Measurements from ENCODE around the gene IKZF1.

DNA sequence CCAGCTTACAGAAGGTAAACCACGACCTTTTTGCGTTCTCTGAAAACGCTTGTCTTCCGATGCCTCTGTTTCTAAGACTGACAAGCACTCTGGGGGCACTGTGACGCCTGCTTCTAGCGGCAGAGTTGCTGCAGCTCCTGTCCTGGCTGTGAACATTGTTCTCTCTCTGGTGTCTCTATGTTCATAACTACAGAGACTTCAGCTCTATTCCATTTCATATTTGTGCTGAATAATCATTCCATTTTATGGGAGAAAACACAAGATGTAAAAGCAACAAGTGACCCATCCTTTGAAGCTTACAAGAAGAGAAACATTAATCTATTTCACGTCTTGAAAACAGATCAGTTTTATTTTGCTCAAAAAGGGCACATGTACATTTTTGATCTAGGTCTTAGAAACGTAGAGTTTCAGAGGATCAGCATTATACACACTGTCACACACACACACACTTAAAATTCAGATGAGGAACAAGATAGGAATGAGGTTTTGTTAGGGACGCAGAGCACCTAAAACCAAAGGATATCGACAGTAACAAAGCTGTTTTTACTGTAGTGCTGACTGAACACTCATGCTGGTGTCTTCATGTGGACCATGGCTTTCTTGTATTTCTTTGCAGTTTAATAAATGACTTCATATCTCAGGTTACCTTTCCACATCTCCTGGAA is 3.0 kb downstream of the IKZF1 start:
- TF ChIP-seq SMAD4 (CRISPR knock-in tag; conservative IDR thresholded peaks at IDR 0.05) (no peak), ZNF707 (CRISPR knock-in tag; conservative IDR thresholded peaks at IDR 0.05) (no peak), TAF7 (tag; IDR thresholded peaks at IDR 0.05) (no peak), ESRRA (IDR thresholded peaks at IDR 0.05; ENCODE audit: borderline replicate concordance, low read depth) (no peak), EGR1 (conservative IDR thresholded peaks at IDR 0.05) (no peak), YY1 (IDR thresholded peaks at IDR 0.05; ENCODE audit: borderline replicate concordance in 1 of 3, control insufficient read depth in 1 of 3, extremely low read depth in 1 of 3, insufficient read depth in 3 of 3, insufficient read length in 1 of 3, insufficient replicate concordance in 2 of 3, low read depth in 1 of 3, low read length in 2 of 3) (no peak), RBM22 (IDR thresholded peaks at IDR 0.05; ENCODE audit: low read depth, low read length, poor library complexity, severe bottlenecking) (no peak), TAF15 (IDR thresholded peaks at IDR 0.05; ENCODE audit: low read depth, low read length) (no peak), GTF2F1 (IDR thresholded peaks at IDR 0.05; ENCODE audit: low read depth, low read length) (no peak), ETV6 (IDR thresholded peaks at IDR 0.05; ENCODE audit: borderline replicate concordance in 1 of 2, low read depth in 2 of 2, low read length in 1 of 2) (no peak), ETV6 (CRISPR knock-in tag; IDR thresholded peaks at IDR 0.05; ENCODE audit: borderline replicate concordance) (no peak), ZNF354B (CRISPR knock-in tag; IDR thresholded peaks at IDR 0.05) (no peak), GABPA (tag; conservative IDR thresholded peaks at IDR 0.05; ENCODE audit: low read depth) (no peak)
- TF ChIP-seq, protein P1, sequence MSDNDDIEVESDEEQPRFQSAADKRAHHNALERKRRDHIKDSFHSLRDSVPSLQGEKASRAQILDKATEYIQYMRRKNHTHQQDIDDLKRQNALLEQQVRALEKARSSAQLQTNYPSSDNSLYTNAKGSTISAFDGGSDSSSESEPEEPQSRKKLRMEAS (CRISPR knock-in tag; IDR thresholded peaks at IDR 0.05) = no peak
- TF ChIP-seq, protein P2, sequence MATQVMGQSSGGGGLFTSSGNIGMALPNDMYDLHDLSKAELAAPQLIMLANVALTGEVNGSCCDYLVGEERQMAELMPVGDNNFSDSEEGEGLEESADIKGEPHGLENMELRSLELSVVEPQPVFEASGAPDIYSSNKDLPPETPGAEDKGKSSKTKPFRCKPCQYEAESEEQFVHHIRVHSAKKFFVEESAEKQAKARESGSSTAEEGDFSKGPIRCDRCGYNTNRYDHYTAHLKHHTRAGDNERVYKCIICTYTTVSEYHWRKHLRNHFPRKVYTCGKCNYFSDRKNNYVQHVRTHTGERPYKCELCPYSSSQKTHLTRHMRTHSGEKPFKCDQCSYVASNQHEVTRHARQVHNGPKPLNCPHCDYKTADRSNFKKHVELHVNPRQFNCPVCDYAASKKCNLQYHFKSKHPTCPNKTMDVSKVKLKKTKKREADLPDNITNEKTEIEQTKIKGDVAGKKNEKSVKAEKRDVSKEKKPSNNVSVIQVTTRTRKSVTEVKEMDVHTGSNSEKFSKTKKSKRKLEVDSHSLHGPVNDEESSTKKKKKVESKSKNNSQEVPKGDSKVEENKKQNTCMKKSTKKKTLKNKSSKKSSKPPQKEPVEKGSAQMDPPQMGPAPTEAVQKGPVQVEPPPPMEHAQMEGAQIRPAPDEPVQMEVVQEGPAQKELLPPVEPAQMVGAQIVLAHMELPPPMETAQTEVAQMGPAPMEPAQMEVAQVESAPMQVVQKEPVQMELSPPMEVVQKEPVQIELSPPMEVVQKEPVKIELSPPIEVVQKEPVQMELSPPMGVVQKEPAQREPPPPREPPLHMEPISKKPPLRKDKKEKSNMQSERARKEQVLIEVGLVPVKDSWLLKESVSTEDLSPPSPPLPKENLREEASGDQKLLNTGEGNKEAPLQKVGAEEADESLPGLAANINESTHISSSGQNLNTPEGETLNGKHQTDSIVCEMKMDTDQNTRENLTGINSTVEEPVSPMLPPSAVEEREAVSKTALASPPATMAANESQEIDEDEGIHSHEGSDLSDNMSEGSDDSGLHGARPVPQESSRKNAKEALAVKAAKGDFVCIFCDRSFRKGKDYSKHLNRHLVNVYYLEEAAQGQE (IDR thresholded peaks at IDR 0.05; ENCODE audit: borderline replicate concordance) = no peak
- TF ChIP-seq, protein P2 (CRISPR knock-in tag; IDR thresholded peaks at IDR 0.05; ENCODE audit: low read depth) = no peak
